ENCODE data around the gene STAT5A.
A peak's percentile ranks its signal among the peaks of the same experiment; 100 is the strongest.
"Not testable (repeated sequence)": the region's sequence is repeated elsewhere in the genome, so short reads cannot be mapped to it uniquely, and the experiment has no call there.

STAT5A gene

DNA sequence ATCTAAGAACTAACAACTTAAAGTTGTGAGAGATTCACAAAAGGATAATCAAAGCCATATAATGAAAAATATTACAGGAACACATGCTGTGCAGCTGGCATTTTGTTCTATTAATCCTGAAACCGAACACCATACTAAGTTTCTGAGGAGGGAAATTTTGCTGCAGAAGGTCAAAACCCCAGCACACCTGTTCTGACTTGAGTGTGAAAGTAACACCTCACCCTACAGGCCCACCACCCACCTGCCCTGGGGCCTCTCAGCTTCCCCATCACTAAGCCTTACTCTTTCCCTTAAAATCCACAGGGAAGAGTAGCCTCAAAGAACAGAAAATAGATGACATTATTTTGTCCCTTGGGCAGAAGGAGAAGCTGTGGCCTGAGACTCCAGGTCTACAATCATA is 44.8 kb downstream of the STAT5A start:
- no peak for DNase-seq (ENCODE audit: low read depth in 2 of 2)

DNA sequence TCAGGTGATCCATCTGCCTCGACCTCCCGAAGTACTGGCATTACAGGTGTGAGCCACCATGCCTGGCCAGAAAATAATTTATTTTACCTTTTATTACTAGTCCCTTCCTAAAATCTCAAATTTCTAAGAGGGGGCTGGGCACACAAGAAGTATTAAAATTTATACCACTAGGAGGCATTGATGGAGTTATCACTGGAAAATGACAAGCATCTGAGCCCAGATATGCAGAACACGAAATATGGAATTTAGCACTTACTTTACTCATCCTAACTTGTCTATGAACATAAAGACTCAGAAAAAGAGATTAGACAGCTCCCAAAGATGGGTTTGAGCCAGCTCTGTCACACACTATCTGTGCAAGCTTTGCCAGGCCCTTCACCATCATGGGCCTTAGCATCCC is 46.4 kb downstream of the STAT5A start:
- DNase-seq (ENCODE audit: low read depth in 2 of 2), result no peak

DNA sequence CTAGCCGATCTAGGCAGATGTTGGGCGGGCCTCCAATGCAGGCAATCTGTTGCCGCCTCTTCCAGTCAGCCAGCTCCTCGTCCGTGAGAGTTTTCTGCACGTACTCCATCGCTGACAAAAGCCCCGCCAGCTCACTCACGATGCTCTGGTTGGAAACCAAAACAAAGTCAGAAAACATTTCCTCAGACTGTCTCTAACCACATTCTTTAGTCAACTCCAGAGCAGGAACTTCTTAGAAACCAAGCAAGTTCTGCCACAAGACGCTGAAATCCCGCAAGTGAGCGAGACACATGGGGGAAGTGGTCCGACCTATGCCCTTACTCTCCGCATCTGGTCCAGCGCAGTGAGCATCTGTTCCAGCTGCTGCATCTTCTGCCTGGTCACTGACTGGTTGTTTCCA is 49.1 kb downstream of the STAT5A start:
- peak; percentile 58 to 68 for DNase-seq (ENCODE audit: low read depth in 2 of 2)

DNA sequence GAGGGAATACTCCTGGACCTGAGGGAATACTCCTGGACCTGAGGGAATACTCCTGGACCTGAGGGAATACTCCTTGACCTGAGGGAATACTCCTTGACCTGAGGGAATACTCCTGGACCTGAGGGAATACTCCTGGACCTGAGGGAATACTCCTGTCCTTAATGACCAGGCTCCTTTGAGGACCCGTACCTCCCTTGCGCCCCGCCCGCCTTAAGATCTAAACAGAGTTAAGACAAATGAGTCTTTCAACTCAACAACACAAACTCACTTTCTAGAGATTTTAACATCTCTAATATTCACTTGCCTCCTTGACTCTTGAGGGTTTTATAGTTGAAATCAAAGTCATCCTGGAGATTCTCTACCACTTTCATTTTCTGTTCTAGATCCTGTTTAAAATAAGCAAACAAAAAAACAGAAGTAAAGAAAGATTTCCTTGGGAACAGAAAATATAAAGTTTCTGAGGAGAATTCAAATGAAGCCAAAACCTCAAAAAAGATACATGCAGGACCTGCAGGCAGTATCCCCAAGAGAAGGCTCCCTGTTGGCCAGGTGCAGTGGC is 50.2 kb downstream of the STAT5A start:
- no peak for DNase-seq (ENCODE audit: low read depth in 2 of 2)

DNA sequence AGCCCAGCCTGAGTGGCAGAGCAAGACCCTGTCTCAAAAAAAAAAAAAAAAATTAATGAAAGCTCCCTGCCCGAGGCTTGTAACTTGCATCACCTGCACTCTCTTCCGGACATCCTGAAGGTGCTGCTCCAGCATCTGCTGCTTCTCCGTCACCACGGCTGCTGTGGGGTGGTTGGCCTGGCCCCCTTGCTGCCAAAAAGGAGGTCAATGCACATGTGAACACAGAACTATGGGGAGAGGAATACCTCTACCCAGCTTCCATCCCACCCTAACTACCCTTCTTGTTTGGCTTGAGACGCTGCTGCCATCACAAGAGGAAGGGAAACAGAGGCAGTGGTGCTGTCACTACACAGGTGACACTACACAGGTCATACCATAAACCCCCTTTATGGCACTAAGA is 50.9 kb downstream of the STAT5A start:
- DNase-seq (ENCODE audit: low read depth in 2 of 2), result no peak

DNA sequence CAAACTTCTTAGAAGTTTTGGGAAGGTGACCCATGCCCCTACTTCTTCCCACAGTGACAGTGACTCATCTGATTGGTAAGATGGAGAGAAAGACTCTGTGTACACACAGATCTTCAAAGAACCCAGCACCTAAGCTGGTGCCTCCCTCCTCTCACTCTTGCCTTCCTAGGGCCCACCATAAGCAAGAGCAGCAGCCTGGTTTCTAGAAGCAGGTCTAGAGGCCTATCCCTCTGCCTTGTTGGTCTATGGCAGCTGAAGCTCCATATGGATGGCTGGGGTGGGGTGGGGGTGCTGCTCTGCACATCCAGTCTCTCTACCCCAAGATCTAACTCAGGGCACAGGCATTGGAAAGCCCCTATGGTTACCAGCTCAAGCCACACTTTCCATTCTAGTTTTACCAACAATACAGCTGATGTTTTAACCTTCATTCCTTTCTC is 52.4 kb downstream of the STAT5A start:
- no peak for DNase-seq (ENCODE audit: low read depth in 2 of 2)

DNA sequence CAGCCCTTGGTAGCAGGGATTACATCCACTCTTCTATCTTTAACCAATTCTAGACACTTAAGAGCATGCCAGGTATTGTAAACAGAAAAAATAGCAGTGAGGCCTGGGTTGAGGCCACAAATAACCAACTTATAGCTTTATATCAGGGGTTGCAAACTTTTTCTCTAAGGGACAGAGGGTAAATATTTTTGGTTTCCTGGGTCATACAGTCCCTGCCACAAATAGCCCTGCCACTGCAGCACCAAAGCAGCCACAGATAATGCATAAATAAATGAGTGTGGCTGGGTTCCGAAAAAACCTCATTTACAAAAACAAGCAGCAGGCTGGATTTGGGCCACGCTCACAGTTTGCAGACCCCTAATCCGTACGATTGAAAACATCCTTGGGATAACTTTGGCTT is 53.3 kb downstream of the STAT5A start:
- DNase-seq (ENCODE audit: low read depth in 2 of 2), result no peak

DNA sequence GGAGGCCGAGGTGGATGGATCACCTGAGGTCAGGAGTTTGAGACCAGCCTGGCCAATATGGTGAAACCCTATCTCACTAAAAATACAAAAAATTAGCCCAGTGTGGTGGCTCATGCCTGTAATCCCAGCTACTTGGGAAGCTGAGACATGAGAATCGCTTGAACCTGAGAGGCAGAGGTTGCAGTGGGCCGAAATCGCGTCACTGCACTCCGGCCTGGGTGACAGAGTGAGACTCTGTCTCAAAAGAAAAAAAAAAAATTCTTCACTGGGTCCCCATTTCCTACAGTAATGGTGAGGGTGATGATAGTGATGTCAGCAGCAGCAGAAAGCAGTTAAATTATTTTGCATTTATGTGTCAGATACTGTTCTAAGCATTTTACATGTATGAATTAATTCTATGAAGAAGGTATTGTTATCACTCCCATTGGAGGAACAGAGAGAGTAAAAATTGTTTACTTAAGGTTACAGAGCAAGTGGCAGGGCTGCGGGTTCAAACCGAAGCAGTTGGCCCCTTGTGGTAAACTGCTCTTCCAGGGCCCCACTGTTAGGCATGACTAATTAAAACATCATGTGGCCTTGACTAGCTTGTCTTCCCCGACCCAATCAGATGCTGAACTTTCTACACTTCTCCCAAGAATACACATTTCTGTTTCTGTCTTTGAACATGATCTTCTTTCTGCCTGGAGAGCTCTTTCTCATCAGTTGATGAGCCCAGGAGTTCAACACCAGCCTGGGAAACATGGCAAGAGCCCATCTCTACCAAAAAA is 54.1 kb downstream of the STAT5A start:
- DNase-seq (ENCODE audit: low read depth in 2 of 2), result no peak

DNA sequence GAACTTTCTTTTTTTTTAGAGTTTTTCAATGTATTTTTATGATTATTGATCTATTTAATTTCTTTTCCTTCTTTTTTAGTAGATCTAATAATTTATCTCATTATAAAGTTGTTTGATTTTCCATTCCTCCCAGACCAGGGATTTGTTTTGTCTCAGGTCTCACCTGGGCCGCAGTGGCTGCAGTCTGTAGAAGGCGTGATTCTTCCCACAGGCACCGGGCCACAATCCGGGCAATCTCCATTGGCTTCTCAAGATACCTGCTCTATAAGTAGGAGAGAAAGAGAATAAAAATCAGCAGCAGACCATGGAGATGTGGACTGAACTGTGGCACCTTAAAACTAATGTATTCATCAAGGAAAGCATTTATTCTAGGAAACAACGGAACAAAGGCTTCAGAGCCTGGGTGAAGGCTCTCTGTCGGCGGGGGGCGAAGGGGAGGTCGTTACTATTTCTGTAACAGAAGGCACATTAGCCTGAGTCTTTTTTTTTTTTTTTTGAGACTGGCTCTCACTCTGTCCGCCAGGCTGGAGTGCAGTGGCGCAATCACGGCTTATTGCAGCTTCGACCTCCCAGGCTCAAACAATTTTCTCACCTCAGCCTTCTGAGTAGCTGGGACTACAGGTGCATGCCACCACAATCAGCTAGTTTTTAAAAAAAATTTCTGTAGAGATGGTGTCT is 57.2 kb downstream of the STAT5A start:
- DNase-seq (ENCODE audit: low read depth in 2 of 2), result no peak

DNA sequence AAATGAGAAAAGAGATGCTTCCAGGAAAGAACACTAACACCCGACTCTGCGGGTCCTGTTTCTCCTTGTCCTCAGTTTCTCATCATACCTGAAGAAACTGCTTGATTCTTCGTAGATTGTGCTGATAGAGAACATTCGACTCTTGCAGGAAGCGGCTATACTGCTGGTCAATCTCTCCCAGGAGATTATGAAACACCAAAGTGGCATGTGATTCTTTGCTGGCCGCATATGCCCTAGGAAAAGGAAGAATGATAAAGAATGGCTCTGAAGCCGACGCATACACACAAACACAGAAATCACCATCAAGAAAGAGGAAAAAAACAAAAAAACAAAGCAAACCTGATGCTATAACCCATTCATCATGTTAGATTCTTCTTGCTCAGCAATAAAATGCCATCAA is 58.2 kb downstream of the STAT5A start:
- DNase-seq (ENCODE audit: low read depth in 2 of 2), result no peak

DNA sequence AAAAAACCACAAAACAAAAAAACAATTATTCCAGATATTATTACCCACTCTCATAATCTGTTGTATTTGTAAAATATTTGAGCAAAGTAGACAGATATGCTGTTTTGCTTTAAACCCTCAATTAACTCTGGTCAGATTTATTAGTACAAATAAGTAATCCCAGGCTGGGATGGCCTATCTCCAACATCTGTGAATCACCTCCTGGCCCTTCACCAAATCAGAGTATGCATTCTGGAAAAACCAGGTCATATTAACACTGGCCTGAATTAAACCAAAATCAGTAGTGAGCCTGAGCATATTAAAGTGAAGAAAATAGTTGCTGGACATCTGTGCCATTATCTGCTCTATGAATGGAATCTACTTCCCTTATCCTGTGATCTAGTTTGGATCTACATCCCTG is 58.9 kb downstream of the STAT5A start:
- DNase-seq (ENCODE audit: low read depth in 2 of 2), result no peak

DNA sequence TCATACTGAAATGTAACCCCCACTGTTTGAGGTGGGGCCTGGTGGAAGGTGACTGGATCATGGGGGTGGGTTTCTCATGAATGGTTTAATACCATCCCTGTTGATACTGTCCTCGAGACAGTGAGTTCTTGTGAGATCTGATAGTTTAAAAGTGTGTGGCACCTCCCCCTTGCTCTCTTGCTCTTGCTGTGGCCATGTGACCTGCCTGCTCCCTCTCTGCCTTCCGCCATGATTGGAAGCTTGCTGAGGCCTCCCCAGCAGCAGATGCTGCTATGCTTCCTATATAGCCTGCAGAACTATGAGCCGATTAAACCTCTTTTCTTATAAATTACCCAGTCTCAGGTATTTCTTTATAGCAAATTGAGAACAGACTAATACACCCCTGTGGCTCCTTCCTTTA is 59.3 kb downstream of the STAT5A start:
- DNase-seq (ENCODE audit: low read depth in 2 of 2), result no peak

DNA sequence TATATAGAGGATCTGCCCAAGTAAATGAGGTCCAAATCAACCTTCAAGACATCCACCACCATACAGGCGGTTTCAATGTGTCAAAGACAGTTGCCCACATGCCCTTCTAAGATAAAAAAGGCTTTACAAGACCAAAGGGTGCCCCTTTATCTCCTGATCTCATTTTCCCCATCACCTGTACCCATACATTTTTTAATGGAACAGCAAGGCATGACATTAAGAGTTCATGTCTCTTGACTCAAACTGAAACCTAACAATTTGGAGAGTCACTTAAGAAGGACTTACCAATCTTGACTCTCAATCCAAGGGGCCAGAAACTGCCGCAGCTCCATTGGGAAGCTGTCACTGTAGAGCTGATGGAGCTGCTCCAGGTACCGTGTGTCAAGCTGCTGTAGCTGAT is 59.8 kb downstream of the STAT5A start:
- no peak for DNase-seq (ENCODE audit: low read depth in 2 of 2)

DNA sequence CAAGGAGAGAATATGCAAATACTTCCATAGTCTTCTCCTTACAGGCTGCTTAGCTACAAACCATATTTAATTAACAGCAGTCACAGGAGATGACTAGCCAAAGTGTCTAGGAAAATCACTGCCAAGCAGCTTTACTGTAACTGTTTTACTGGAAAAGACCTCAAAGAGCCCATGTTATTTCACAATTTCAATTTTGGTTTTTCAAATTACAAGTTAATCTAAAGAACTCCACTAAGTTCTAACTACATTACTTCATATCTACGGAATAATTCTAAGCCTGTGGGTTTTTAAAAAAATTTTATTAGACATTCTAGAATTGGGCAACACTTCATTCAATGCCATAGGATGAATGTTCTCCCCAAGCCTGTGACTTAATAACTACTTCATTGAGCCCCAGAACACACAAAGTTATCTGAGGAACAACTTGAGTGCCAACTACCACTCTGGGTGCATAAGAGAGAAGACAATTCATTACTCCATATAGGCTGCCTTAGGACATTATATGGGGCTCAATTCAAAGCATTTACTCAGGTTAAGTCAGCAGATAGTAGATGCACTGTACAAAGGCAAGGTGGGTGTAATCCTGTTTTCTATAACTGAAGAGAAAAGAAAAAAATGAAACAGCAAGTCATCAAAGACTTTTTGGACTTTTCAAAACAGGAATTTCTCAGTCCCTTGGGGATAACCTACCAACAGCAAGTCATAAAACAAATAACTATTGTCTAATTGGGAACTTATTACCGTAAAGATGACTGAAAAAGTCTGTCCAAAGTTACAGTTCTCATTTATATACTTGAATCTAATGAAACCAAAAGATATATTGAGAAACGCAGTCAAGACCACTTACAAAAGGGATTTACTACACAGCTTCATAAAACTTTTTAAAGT is 66.9 kb downstream of the STAT5A start:
- no peak for DNase-seq (ENCODE audit: low read depth in 2 of 2)

DNA sequence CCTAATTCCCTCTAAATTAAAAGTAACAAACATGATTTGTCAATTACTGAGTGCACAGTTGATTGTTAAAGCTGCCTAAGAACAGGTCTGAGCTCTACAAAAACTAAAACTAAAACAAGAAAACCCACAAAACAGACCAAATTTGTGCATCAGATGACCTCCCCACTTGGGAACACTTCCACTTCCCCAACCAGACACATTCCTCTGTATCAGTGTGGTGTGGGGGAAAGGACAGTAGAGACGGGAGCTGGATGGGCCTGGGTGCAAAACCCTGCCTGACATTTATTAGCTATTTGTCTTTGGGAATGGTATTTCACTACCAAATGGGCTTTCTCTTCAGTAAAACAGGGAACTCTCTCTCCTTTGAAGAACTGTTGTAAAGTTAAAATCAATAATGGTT is 70.1 kb downstream of the STAT5A start:
- no peak for DNase-seq (ENCODE audit: low read depth in 2 of 2)

DNA sequence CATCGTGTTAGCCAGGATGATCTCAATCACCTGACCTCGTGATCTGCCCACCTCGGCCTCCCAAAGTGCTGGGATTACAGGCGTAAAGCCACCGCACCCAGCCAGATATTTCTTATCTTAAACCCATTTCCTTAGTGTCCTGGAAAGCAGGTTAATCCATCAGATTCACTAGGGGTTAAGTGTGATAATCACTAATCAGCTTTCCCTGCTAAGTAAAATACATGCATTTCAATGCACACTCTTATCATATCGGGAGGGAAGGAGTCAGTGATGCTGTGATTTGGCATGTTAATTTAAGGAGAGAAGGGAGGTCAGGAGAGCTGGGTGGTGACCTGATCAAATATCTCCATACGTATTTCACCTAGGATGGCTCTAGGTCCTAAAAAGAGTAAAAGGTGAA is 70.8 kb downstream of the STAT5A start:
- DNase-seq (ENCODE audit: low read depth in 2 of 2), result no peak

DNA sequence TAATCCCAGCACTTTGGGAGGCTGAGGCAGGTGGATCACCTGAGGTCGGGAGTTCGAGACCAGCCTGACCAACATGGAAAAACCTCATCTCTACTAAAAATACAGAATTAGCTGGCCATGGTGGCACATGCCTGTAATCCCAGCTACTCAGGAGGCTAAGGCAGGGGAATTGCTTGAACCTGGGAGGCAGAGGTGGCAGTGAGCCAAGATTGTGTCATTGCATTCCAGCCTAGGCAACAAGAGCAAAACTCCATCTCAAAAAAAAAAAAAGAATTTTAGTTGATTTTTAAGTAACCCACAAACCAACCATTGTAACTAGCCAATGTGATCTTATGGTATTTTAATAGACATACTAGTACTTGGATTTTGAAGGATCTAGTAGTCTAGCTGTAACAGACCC is 72.1 kb downstream of the STAT5A start:
- DNase-seq (ENCODE audit: low read depth in 2 of 2), result not testable (repeated sequence)
